Parathyroid adenoma (tissue), 2 donors: Measurements from ENCODE around the gene ALOXE3.

ENCODE experiments used
- H2AFZ ChIP-seq: fragments of 300-600 bp; sonication (generic); one replicate; pipeline ENCODE4 v1.7.0; 2017; ENCODE audit warnings: antibody characterized with exemption, mild to moderate bottlenecking
- H3K27ac ChIP-seq: fragments of 300-600 bp; sonication (generic); one replicate; pipeline ENCODE4 v1.7.0; 2017
- H3K27me3 ChIP-seq: fragments of 300-600 bp; sonication (generic); one replicate; pipeline ENCODE4 v1.7.0; 2017; ENCODE audit warnings: low read length; ENCODE audit not compliant: control insufficient read depth, insufficient read depth
- H3K36me3 ChIP-seq: fragments of 300-600 bp; sonication (generic); one replicate; pipeline ENCODE4 v1.7.0; 2017; ENCODE audit warnings: low read length; ENCODE audit not compliant: control insufficient read depth, insufficient read depth
- H3K4me1 ChIP-seq: fragments of 300-600 bp; sonication (generic); one replicate; pipeline ENCODE4 v1.7.0; 2017; ENCODE audit warnings: control low read depth
- H3K4me2 ChIP-seq: fragments of 300-600 bp; sonication (generic); one replicate; pipeline ENCODE4 v1.7.0; 2017; ENCODE audit warnings: low read length
- H3K4me3 ChIP-seq: fragments of 300-600 bp; sonication (generic); one replicate; pipeline ENCODE4 v1.7.0; 2017; ENCODE audit warnings: low read depth, low read length
- H3K79me2 ChIP-seq: fragments of 300-600 bp; sonication (generic); one replicate; pipeline ENCODE4 v1.7.0; 2017; ENCODE audit warnings: control low read depth
- H3K9ac ChIP-seq: fragments of 300-600 bp; sonication (generic); one replicate; pipeline ENCODE4 v1.7.0; 2017; ENCODE audit warnings: mild to moderate bottlenecking
- H3K9me3 ChIP-seq: fragments of 300-600 bp; sonication (generic); one replicate; pipeline ENCODE4 v1.7.0; 2017; ENCODE audit warnings: low read length; ENCODE audit not compliant: control insufficient read depth
- CTCF ChIP-seq: fragments of 300-600 bp; sonication (generic); IDR thresholded peaks from one replicate; pipeline ENCODE4 v1.7.0; 2017; ENCODE audit warnings: antibody characterized with exemption, mild to moderate bottlenecking
- donor health status: primary hyperparathyroidism.

ALOXE3 gene

GRCh38 chr17:8087075-8087951 lies 31.0 kb downstream of the ALOXE3 start, which contains the start of gene ALOX12B:
Gene ALOX12B (minus strand): TSS chr17:8087716. CDS start chr17:8087442, 274 bp downstream.
- H3K4me3 ChIP-seq = no peak within 1 kb of the TSS
- no peaks in the 10 kb centered on the region for H3K4me1 ChIP-seq
- H3K79me2 ChIP-seq = no peaks in the 10 kb centered on the region
- H3K36me3 ChIP-seq = no peaks in the 10 kb centered on the region
- H3K27ac ChIP-seq = no peak within 1 kb of the TSS
- no peak for TF ChIP-seq CTCF
- H3K4me2 ChIP-seq = no peak within 1 kb of the TSS
- no peaks in the 10 kb centered on the region for H3K9me3 ChIP-seq
- H3K27me3 ChIP-seq = no peaks in the 10 kb centered on the region
- H2AFZ ChIP-seq = no peak within 1 kb of the TSS
- H3K9ac ChIP-seq = no peak within 1 kb of the TSS

- H3K4me1 ChIP-seq = no peaks in the 10 kb centered on the region
- no peak overlapping the region for H3K27ac ChIP-seq
- no peaks in the 10 kb centered on the region for H3K9me3 ChIP-seq
- H3K27me3 ChIP-seq = no peaks in the 10 kb centered on the region
- no peak overlapping the region for H3K4me3 ChIP-seq
- H3K79me2 ChIP-seq = no peaks in the 10 kb centered on the region
- no peak overlapping the region for H2AFZ ChIP-seq
- no peak for TF ChIP-seq CTCF
- H3K36me3 ChIP-seq = no peaks in the 10 kb centered on the region
- no peak overlapping the region for H3K9ac ChIP-seq
- H3K4me2 ChIP-seq = no peak overlapping the region
These were observed 34.1 kb downstream of the ALOXE3 start for GRCh38 chr17:8084250-8084649.

GRCh38 chr17:8082292-8082691 lies 36.0 kb downstream of the ALOXE3 start:
- no peaks in the 10 kb centered on the region for H3K27me3 ChIP-seq
- TF ChIP-seq CTCF = no peak
- no peak overlapping the region for H3K4me3 ChIP-seq
- no peaks in the 10 kb centered on the region for H3K79me2 ChIP-seq
- H2AFZ ChIP-seq = no peak overlapping the region
- H3K36me3 ChIP-seq = no peaks in the 10 kb centered on the region
- H3K27ac ChIP-seq = no peak overlapping the region
- H3K9me3 ChIP-seq = no peaks in the 10 kb centered on the region
- no peak overlapping the region for H3K9ac ChIP-seq
- H3K4me2 ChIP-seq = no peak overlapping the region
- H3K4me1 ChIP-seq = no peaks in the 10 kb centered on the region

GRCh38 chr17:8081876-8082275 lies 36.4 kb downstream of the ALOXE3 start:
- Histone ChIP-seq H3K27me3 (no peaks in the 10 kb centered on the region), H3K27ac (no peak overlapping the region), H3K4me3 (no peak overlapping the region), H2AFZ (no peak overlapping the region), H3K9ac (no peak overlapping the region), H3K36me3 (no peaks in the 10 kb centered on the region), H3K9me3 (no peaks in the 10 kb centered on the region), H3K4me2 (no peak overlapping the region), H3K4me1 (no peaks in the 10 kb centered on the region), H3K79me2 (no peaks in the 10 kb centered on the region)
- no peak for TF ChIP-seq CTCF

- TF ChIP-seq CTCF = no peak
- Histone ChIP-seq H3K9me3 (no peaks in the 10 kb centered on the region), H3K36me3 (no peaks in the 10 kb centered on the region), H3K4me3 (no peak overlapping the region), H3K4me2 (no peak overlapping the region), H2AFZ (no peak overlapping the region), H3K4me1 (no peaks in the 10 kb centered on the region), H3K27me3 (no peaks in the 10 kb centered on the region), H3K79me2 (no peaks in the 10 kb centered on the region), H3K27ac (no peak overlapping the region), H3K9ac (no peak overlapping the region)
These were observed 37.5 kb downstream of the ALOXE3 start for GRCh38 chr17:8080799-8081219.
